SK-N-SH (cell line): ENCODE data around the gene GPR18. TPM values are rescaled to one million over a fixed set of nuclear protein-coding genes. Genes with fewer than 3 reads are reported as not detected.

Source experiments
- CTCF ChIA-PET: fragments of 300-600, 350-600 bp; formaldehyde crosslinking; extraction: SDS; loops from one replicate; lab custom pipeline; 2021; lab: Yijun Ruan, JAX
- POLR2A ChIA-PET: fragments of 350-600 bp; sonication (Branson Sonifier 250); formaldehyde crosslinking; extraction: SDS; loops from one replicate; lab custom pipeline; 2020; ENCODE audit warnings: antibody characterized with exemption, inconsistent platforms; lab: Yijun Ruan, JAX
- DNase-seq: peaks from one replicate; pipeline ENCODE4 v3.0.0; 2012
- H2AFZ ChIP-seq: fragments of 200-600 bp; sonication (generic); 2 replicates; pipeline ENCODE4 v1.8.1; 2016; ENCODE audit warnings: antibody characterized with exemption, mild to moderate bottlenecking, low read depth
- H3F3A ChIP-seq: fragments of 200-600 bp; sonication (generic); replicated peaks from 2 replicates; pipeline ENCODE3; 2016; ENCODE audit warnings: antibody characterized with exemption, mild to moderate bottlenecking; ENCODE audit not compliant: insufficient read depth
- H3K27ac ChIP-seq, 2 experiments: fragments of 200-500 bp in 1 of 2; fragments of 200-600 bp in 1 of 2; sonication (Bioruptor generic) in 1 of 2; sonication (generic), shearing (Covaris generic) in 1 of 2; 2 replicates each; pipeline versions ENCODE4 v1.5.1 to v1.6.1; 2014 to 2016; ENCODE audit warnings: low read depth in 2 of 2, inconsistent platforms in 1 of 2, low read length in 1 of 2, mild to moderate bottlenecking in 1 of 2, mixed read lengths in 1 of 2
- H3K27me3 ChIP-seq: fragments of 200-600 bp; sonication (generic), shearing (Covaris generic); 2 replicates; pipeline ENCODE4 v1.6.1; 2016; ENCODE audit warnings: mixed run types; ENCODE audit not compliant: insufficient read depth
- H3K36me3 ChIP-seq, 2 experiments: fragments of 200-500 bp in 1 of 2; fragments of 200-600 bp in 1 of 2; sonication (Bioruptor generic) in 1 of 2; sonication (generic) in 1 of 2; replicated peaks in 1 of 2; 2 replicates each; pipeline versions ENCODE3 to v1.5.1; 2014 to 2016; ENCODE audit warnings: low read length in 1 of 2, mild to moderate bottlenecking in 1 of 2; ENCODE audit not compliant: insufficient read depth in 2 of 2, control insufficient read depth in 1 of 2
- H3K4me1 ChIP-seq, 2 experiments: fragments of 200-500 bp in 1 of 2; fragments of 200-600 bp in 1 of 2; sonication (Bioruptor generic) in 1 of 2; sonication (generic), shearing (Covaris generic) in 1 of 2; 2 replicates each; pipeline versions ENCODE4 v1.5.1 to v1.6.1; 2014 to 2016; ENCODE audit warnings: low read depth in 1 of 2, low read length in 1 of 2, mixed run types in 1 of 2; ENCODE audit not compliant: insufficient read depth in 2 of 2, control insufficient read depth in 1 of 2
- H3K4me2 ChIP-seq: fragments of 200-600 bp; sonication (generic), shearing (Covaris generic); 2 replicates; pipeline ENCODE4 v1.6.1; 2017; ENCODE audit warnings: mixed run types
- H3K4me3 ChIP-seq, 2 experiments: fragments of 200-500 bp in 1 of 2; fragments of 200-600 bp in 1 of 2; sonication (Bioruptor generic) in 1 of 2; sonication (generic), shearing (Covaris generic) in 1 of 2; 2 replicates each; pipeline versions ENCODE4 v1.5.1 to v1.8.1; 2014 to 2016; ENCODE audit warnings: low read depth in 2 of 2, inconsistent platforms in 1 of 2, low read length in 1 of 2, mild to moderate bottlenecking in 1 of 2, mixed read lengths in 1 of 2, moderate library complexity in 1 of 2
- H3K79me2 ChIP-seq: fragments of 200-600 bp; sonication (generic); 2 replicates; pipeline ENCODE4 v1.8.1; 2017; ENCODE audit warnings: mild to moderate bottlenecking; ENCODE audit not compliant: insufficient read depth
- H3K9ac ChIP-seq: fragments of 200-600 bp; sonication (generic); 2 replicates; pipeline ENCODE4 v1.6.1; 2017; ENCODE audit warnings: mixed run types
- H3K9me2 ChIP-seq: fragments of 200-600 bp; sonication (generic); 2 replicates; pipeline ENCODE4 v1.6.1; 2017; ENCODE audit warnings: mixed run types
- H3K9me3 ChIP-seq: fragments of 200-600 bp; sonication (generic); 2 replicates; pipeline ENCODE4 v1.6.1; 2017; ENCODE audit warnings: mixed run types, mild to moderate bottlenecking, moderate library complexity
- H4K20me1 ChIP-seq: fragments of 200-600 bp; sonication (generic); 2 replicates; pipeline ENCODE4 v1.6.1; 2017; ENCODE audit warnings: mild to moderate bottlenecking, mixed run types; ENCODE audit not compliant: insufficient read depth
- CHD2 ChIP-seq: fragments of 150-350 bp; IDR thresholded peaks from 2 replicates; pipeline ENCODE4 v1.6.1; 2018; ENCODE audit warnings: low read length; ENCODE audit not compliant: partially characterized antibody
- EZH2phosphoT487 ChIP-seq: fragments of 200-600 bp; sonication (generic); IDR thresholded peaks from 2 replicates; pipeline ENCODE4 v1.6.1; 2017; ENCODE audit warnings: low read depth, mixed run types, mild to moderate bottlenecking, antibody characterized with exemption, moderate library complexity, borderline replicate concordance
- FOSL2 ChIP-seq: IDR thresholded peaks from 2 replicates; pipeline ENCODE4 v1.4.0; 2012; ENCODE audit warnings: low read depth, mild to moderate bottlenecking, moderate library complexity, borderline replicate concordance
- FOXM1 ChIP-seq: IDR thresholded peaks from 2 replicates; pipeline ENCODE4 v1.4.0; 2012; ENCODE audit warnings: low read depth, mild to moderate bottlenecking
- GABPA ChIP-seq: IDR thresholded peaks from 2 replicates; pipeline ENCODE4 v1.4.0; 2012; ENCODE audit warnings: low read depth, mild to moderate bottlenecking
- JUND ChIP-seq: IDR thresholded peaks from 2 replicates; pipeline ENCODE4 v1.4.0; 2012
- MEF2A ChIP-seq: IDR thresholded peaks from 2 replicates; pipeline ENCODE4 v1.4.0; 2012; ENCODE audit warnings: low read depth, borderline replicate concordance
- NRF1 ChIP-seq: IDR thresholded peaks from 2 replicates; pipeline ENCODE4 v1.6.1; 2012; ENCODE audit warnings: low read depth, mild to moderate bottlenecking, low read length
- RCOR1 ChIP-seq: fragments of 150-350 bp; IDR thresholded peaks from 2 replicates; pipeline ENCODE4 v1.6.1; 2017; ENCODE audit warnings: antibody characterized with exemption, low read length
- REST ChIP-seq: IDR thresholded peaks from 2 replicates; pipeline ENCODE4 v1.6.1; 2012; ENCODE audit warnings: mild to moderate bottlenecking, low read depth, low read length, moderate library complexity
- SMC3 ChIP-seq: IDR thresholded peaks from 2 replicates; pipeline ENCODE4 v1.6.1; 2012; ENCODE audit warnings: low read depth, low read length, improper control_type of control experiment
- TAF1 ChIP-seq: IDR thresholded peaks from 2 replicates; pipeline ENCODE4 v1.6.1; 2012; ENCODE audit warnings: low read depth, mild to moderate bottlenecking, low read length, moderate library complexity, borderline replicate concordance
- USF2 ChIP-seq: fragments of 150-350 bp; IDR thresholded peaks from 2 replicates; pipeline ENCODE4 v1.6.1; 2017; ENCODE audit warnings: antibody characterized with exemption, low read length, low read depth, borderline replicate concordance
- WGBS: methylation state at CpG from one replicate; pipeline ENCODE4 v1.1.6; 2017; ENCODE audit warnings: low lambda C conversion rate; 5-methylcytosine and 5-hydroxymethylcytosine counted together
- polyA plus RNA-seq, 3 experiments: library from polyadenylated mRNA; depleted of rRNA; stranded (reverse); fragments of >200 nt; gene quantifications; 2 replicates each; pipeline ENCODE4 v1.2.3, GENCODE V29; 2012
- TF ChIP-seq, protein P1 (sequence below): fragments of 200-600 bp; sonication (generic); IDR thresholded peaks from 2 replicates; pipeline ENCODE4 v1.6.1; 2017; ENCODE audit warnings: antibody characterized with exemption, mild to moderate bottlenecking, moderate library complexity

Gene GPR18
- not detected in 2 replicates for polyA plus RNA-seq (2012; rRNA removed)
- polyA plus RNA-seq (2012; cell fraction: cytosol; rRNA removed): not detected in 2 replicates
- not detected in 2 replicates for polyA plus RNA-seq (2012; cell fraction: nucleus; rRNA removed)

- 96% methylated on average over 4 of the region's 4 CpGs for WGBS
- H3K9me3 ChIP-seq: no peaks in the 10 kb centered on the region
- no peak within 1 kb of the TSS for H3K4me3 ChIP-seq
- no peak within 1 kb of the TSS for H3K27ac ChIP-seq
- no peak for TF ChIP-seq REST
- no peak for TF ChIP-seq FOXM1
- TF ChIP-seq JUND: no peak
- TF ChIP-seq USF2: no peak
- no peak for TF ChIP-seq CHD2
- TF ChIP-seq FOSL2: no peak
- no peak for TF ChIP-seq MEF2A
- TF ChIP-seq RCOR1: no peak
- no peak for TF ChIP-seq EZH2phosphoT487
- TF ChIP-seq, protein P1, sequence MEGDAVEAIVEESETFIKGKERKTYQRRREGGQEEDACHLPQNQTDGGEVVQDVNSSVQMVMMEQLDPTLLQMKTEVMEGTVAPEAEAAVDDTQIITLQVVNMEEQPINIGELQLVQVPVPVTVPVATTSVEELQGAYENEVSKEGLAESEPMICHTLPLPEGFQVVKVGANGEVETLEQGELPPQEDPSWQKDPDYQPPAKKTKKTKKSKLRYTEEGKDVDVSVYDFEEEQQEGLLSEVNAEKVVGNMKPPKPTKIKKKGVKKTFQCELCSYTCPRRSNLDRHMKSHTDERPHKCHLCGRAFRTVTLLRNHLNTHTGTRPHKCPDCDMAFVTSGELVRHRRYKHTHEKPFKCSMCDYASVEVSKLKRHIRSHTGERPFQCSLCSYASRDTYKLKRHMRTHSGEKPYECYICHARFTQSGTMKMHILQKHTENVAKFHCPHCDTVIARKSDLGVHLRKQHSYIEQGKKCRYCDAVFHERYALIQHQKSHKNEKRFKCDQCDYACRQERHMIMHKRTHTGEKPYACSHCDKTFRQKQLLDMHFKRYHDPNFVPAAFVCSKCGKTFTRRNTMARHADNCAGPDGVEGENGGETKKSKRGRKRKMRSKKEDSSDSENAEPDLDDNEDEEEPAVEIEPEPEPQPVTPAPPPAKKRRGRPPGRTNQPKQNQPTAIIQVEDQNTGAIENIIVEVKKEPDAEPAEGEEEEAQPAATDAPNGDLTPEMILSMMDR: no peak
- no peak for TF ChIP-seq SMC3
- no peak for TF ChIP-seq TAF1
- TF ChIP-seq NRF1: no peak
- no peak for TF ChIP-seq GABPA
- H3K36me3 ChIP-seq: peaks cover 35 to 45% of the 10 kb centered on the region in 2 experiments
- H3K79me2 ChIP-seq: no peaks in the 10 kb centered on the region; the same call in 1 of the 2 replicates
- no peaks in the 10 kb centered on the region for H3K9me2 ChIP-seq
- H3K27me3 ChIP-seq: no peaks in the 10 kb centered on the region
- H3F3A ChIP-seq: no peaks in the 10 kb centered on the region
- H2AFZ ChIP-seq: no peak within 1 kb of the TSS
- no peak within 1 kb of the TSS for H3K4me2 ChIP-seq
- DNase-seq: no peak
- H3K9ac ChIP-seq: no peak within 1 kb of the TSS
- CTCF ChIA-PET: interaction anchor here (0.8 to 3.6 kb wide), 5 partner anchors 10 to 178 kb away, joined by 3 to 18 read pairs (median 9); partner anchors contain the start of gene UBAC2
- POLR2A ChIA-PET: no interaction called here
- no peaks in the 10 kb centered on the region; a peak in 2 of 4 replicates for H3K4me1 ChIP-seq
- no peaks in the 10 kb centered on the region for H4K20me1 ChIP-seq
These were observed at the start of gene GPR18 for GRCh38 chr13:99258210-99258860. GPR18 (minus strand) TSS chr13:99258379; CDS start chr13:99255872, 2,507 bp downstream.
